Neural cell (in vitro differentiated cells): ENCODE measurements around the gene RNF123. TPM values are rescaled to one million over a fixed set of nuclear protein-coding genes. Genes with fewer than 3 reads are reported as not detected.

Experiments used
- H2AFZ ChIP-seq: fragments of 200-600, 300-800 bp; sonication (generic), shearing (Covaris generic); 2 replicates; pipeline ENCODE4 v1.6.0; 2014; ENCODE audit warnings: low read depth, mild to moderate bottlenecking, antibody characterized with exemption, low read length, moderate library complexity
- H3F3A ChIP-seq: fragments of 200-600 bp; shearing (Covaris generic); 2 replicates; pipeline ENCODE4 v1.6.1; 2016; ENCODE audit warnings: mild to moderate bottlenecking, moderate library complexity, mixed read lengths, antibody characterized with exemption, low read length; ENCODE audit not compliant: insufficient read depth, poor library complexity, severe bottlenecking
- H3K27ac ChIP-seq: fragments of 200-600, 300-800 bp; sonication (generic), shearing (Covaris generic); 2 replicates; pipeline ENCODE4 v1.5.1; 2014; ENCODE audit warnings: mild to moderate bottlenecking, low read length, moderate library complexity
- H3K27me3 ChIP-seq: fragments of 300-800, 200-600 bp; sonication (generic), shearing (Covaris generic); 2 replicates; pipeline ENCODE4 v1.6.0; 2014; ENCODE audit warnings: mild to moderate bottlenecking, low read depth, low read length, moderate library complexity; ENCODE audit not compliant: insufficient read depth
- H3K36me3 ChIP-seq: fragments of 300-800, 200-600 bp; sonication (generic), shearing (Covaris generic); 2 replicates; pipeline ENCODE4 v1.5.1; 2014; ENCODE audit warnings: mild to moderate bottlenecking, antibody characterized with exemption, low read length, moderate library complexity; ENCODE audit not compliant: insufficient read depth
- H3K4me2 ChIP-seq: fragments of 300-800, 200-600 bp; sonication (generic), shearing (Covaris generic); 2 replicates; pipeline ENCODE4 v1.6.0; 2014; ENCODE audit warnings: mild to moderate bottlenecking, low read length
- H3K4me3 ChIP-seq: fragments of 300-800, 200-600 bp; sonication (generic), shearing (Covaris generic); 2 replicates; pipeline ENCODE4 v1.5.1; 2014; ENCODE audit warnings: mild to moderate bottlenecking, low read length, moderate library complexity
- H3K79me2 ChIP-seq: fragments of 200-600 bp; shearing (Covaris generic); replicated peaks from 2 replicates; pipeline ENCODE4 v1.6.0; 2014; ENCODE audit warnings: mild to moderate bottlenecking, low read length, moderate library complexity; ENCODE audit not compliant: insufficient read depth
- H3K9ac ChIP-seq: fragments of 300-800, 200-600 bp; sonication (generic), shearing (Covaris generic); 2 replicates; pipeline ENCODE4 v1.6.1; 2016; ENCODE audit warnings: mild to moderate bottlenecking, low read length, mixed read lengths
- H3K9me2 ChIP-seq: fragments of 200-600 bp; shearing (Covaris generic); 2 replicates; pipeline ENCODE4 v1.6.1; 2016; ENCODE audit warnings: mild to moderate bottlenecking, low read length, mixed read lengths; ENCODE audit not compliant: insufficient read depth
- H3K9me3 ChIP-seq: fragments of 200-600, 300-800 bp; sonication (generic), shearing (Covaris generic); 2 replicates; pipeline ENCODE4 v1.6.1; 2016; ENCODE audit warnings: mild to moderate bottlenecking, mixed run types, low read length, moderate library complexity, mixed read lengths
- H4K20me1 ChIP-seq: fragments of 200-600 bp; shearing (Covaris generic); 2 replicates; pipeline ENCODE4 v1.6.1; 2016; ENCODE audit warnings: mild to moderate bottlenecking, mixed run types; ENCODE audit not compliant: insufficient read depth
- CTCF ChIP-seq: fragments of 450-650 bp; IDR thresholded peaks from 2 replicates; pipeline ENCODE4 v1.5.1; 2014; ENCODE audit warnings: antibody characterized with exemption, mild to moderate bottlenecking, moderate library complexity; ENCODE audit not compliant: poor library complexity, severe bottlenecking
- EP300 ChIP-seq: fragments of 450-650 bp; conservative IDR thresholded peaks from 2 replicates; pipeline ENCODE4 v1.6.1; 2014; ENCODE audit warnings: antibody characterized with exemption, mild to moderate bottlenecking, moderate library complexity; ENCODE audit not compliant: poor library complexity, severe bottlenecking
- EZH2 ChIP-seq: fragments of 200-600, 300-800 bp; shearing (Covaris generic), sonication (generic); IDR thresholded peaks from 2 replicates; pipeline ENCODE4 v1.6.1; 2014; ENCODE audit warnings: antibody characterized with exemption, low read length, borderline replicate concordance, mild to moderate bottlenecking; ENCODE audit not compliant: insufficient read depth, poor library complexity, severe bottlenecking
- MXI1 ChIP-seq: fragments of 450-650 bp; conservative IDR thresholded peaks from 2 replicates; pipeline ENCODE4 v1.6.1; 2014; ENCODE audit warnings: antibody characterized with exemption, mild to moderate bottlenecking; ENCODE audit not compliant: poor library complexity, severe bottlenecking
- POLR2AphosphoS5 ChIP-seq: IDR thresholded peaks from 2 replicates; pipeline ENCODE4 v1.6.1; 2012
- RAD21 ChIP-seq: fragments of 450-650 bp; conservative IDR thresholded peaks from 2 replicates; pipeline ENCODE4 v1.6.1; 2014; ENCODE audit warnings: antibody characterized with exemption, mild to moderate bottlenecking, moderate library complexity
- REST ChIP-seq: IDR thresholded peaks from 2 replicates; pipeline ENCODE4 v1.6.1; 2012; ENCODE audit warnings: borderline replicate concordance
- SMC3 ChIP-seq: fragments of 450-650 bp; conservative IDR thresholded peaks from 2 replicates; pipeline ENCODE4 v1.6.1; 2014; ENCODE audit warnings: antibody characterized with exemption, mild to moderate bottlenecking, moderate library complexity; ENCODE audit not compliant: poor library complexity
- TAF1 ChIP-seq: IDR thresholded peaks from 2 replicates; pipeline ENCODE4 v1.6.1; 2012; ENCODE audit warnings: low read depth
- polyA plus RNA-seq: library from polyadenylated mRNA; depleted of rRNA; stranded (reverse); fragments of >200 nt; gene quantifications from 2 replicates; pipeline ENCODE4 v1.2.3, GENCODE V29; 2014

The RNF123 gene
- polyA plus RNA-seq, 1 donor from 2014 or later: 27.4 TPM

- no peak for TF ChIP-seq REST
- no peak for TF ChIP-seq EP300
- no peak for TF ChIP-seq SMC3
Observed at GRCh38 chr3:49653621-49654020, 35.7 kb upstream of the RNF123 start (continued).

GRCh38 chr3:49654176-49654825 lies 35.1 kb upstream of the RNF123 start:
- Histone ChIP-seq H4K20me1 (no peaks in the 10 kb centered on the region), H3K9me2 (no peaks in the 10 kb centered on the region), H3K36me3 (no peaks in the 10 kb centered on the region), H3K79me2 (no peaks in the 10 kb centered on the region), H3K9ac (no peak overlapping the region), H3K27me3 (no peaks in the 10 kb centered on the region), H2AFZ (no peak overlapping the region), H3K4me3 (no peak overlapping the region), H3K9me3 (no peaks in the 10 kb centered on the region), H3K27ac (no peak overlapping the region), H3K4me2 (no peak overlapping the region), H3F3A (no peaks in the 10 kb centered on the region)
- no peak for TF ChIP-seq REST
- TF ChIP-seq SMC3: no peak
- TF ChIP-seq CTCF: no peak
- TF ChIP-seq EP300: no peak
- TF ChIP-seq POLR2AphosphoS5: no peak
- TF ChIP-seq EZH2: no peak
- no peak for TF ChIP-seq MXI1
- TF ChIP-seq TAF1: no peak
- TF ChIP-seq RAD21: no peak
